ENCODE measurements around the gene BMERB1. TPM values are rescaled to one million over a fixed set of nuclear protein-coding genes. Genes with fewer than 3 reads are reported as not detected.
"Not testable (repeated sequence)": the region's sequence is repeated elsewhere in the genome, so short reads cannot be mapped to it uniquely, and the experiment has no call there.

Gene BMERB1
- total RNA-seq, 1 experiment from 2014 or later: 80.0 TPM

GRCh38 chr16:15404792-15405191, 29.6 kb upstream of the BMERB1 start:
- no peaks in the 10 kb centered on the region for H3K9me3 ChIP-seq (ENCODE audit: control insufficient read depth, insufficient read depth, low read depth, low read length)
- ChIA-PET CTCF (no interaction called here), POLR2A (no interaction called here)
- DNase-seq (ENCODE audit: low read depth, low spot score) (no peak), ATAC-seq (0 out of 2 replicates have a peak, but pooled peaks have one; percentile 20)
- no peaks in the 10 kb centered on the region for H3K36me3 ChIP-seq (ENCODE audit: control insufficient read depth, insufficient read depth, low read length)
- intact Hi-C loops (cut with micrococcal nuclease; ENCODE audit: unreplicated experiment): no loop called here
- no TSS peak for BruUV-seq (replicated peaks)
- no peaks in the 10 kb centered on the region for H3K27me3 ChIP-seq (ENCODE audit: control insufficient read depth, insufficient read depth, low read length)
- in situ Hi-C loops (cut with HindIII; ENCODE audit: low pct_unique_long_range_greater_than_20kb, low sequenced_read_pairs): no loop called here
- H3K27ac ChIP-seq (ENCODE audit: low read length): no peak overlapping the region
- TF ChIP-seq REST (IDR thresholded peaks at IDR 0.05; ENCODE audit: insufficient read depth in 1 of 2, low read depth in 2 of 2, low read length in 1 of 2): no peak
- no peak for TF ChIP-seq SIN3A (IDR thresholded peaks at IDR 0.05; ENCODE audit: borderline replicate concordance, insufficient read depth, low read depth, low read length)
- TF ChIP-seq CTCF (IDR thresholded peaks at IDR 0.05): no peak
- no peak for TF ChIP-seq TCF7L2 (IDR thresholded peaks at IDR 0.05; ENCODE audit: low read depth, low read length)
- H3K4me1 ChIP-seq (ENCODE audit: control insufficient read depth, insufficient read depth, low read length): no peaks in the 10 kb centered on the region
- H3K4me3 ChIP-seq (ENCODE audit: low read depth in 2 of 2, low read length in 2 of 2): no peak overlapping the region

GRCh38 chr16:15407756-15408155, 26.6 kb upstream of the BMERB1 start:
- in situ Hi-C loops (cut with HindIII; ENCODE audit: low pct_unique_long_range_greater_than_20kb, low sequenced_read_pairs); H3K27ac ChIP-seq (ENCODE audit: low read length); H3K36me3 ChIP-seq (ENCODE audit: control insufficient read depth, insufficient read depth, low read length); DNase-seq (ENCODE audit: low read depth, low spot score); ATAC-seq; H3K4me3 ChIP-seq (ENCODE audit: low read depth in 2 of 2, low read length in 2 of 2); POLR2A ChIA-PET; intact Hi-C loops (cut with micrococcal nuclease; ENCODE audit: unreplicated experiment); H3K27me3 ChIP-seq (ENCODE audit: control insufficient read depth, insufficient read depth, low read length); CTCF ChIA-PET; BruUV-seq (replicated peaks); H3K9me3 ChIP-seq (ENCODE audit: control insufficient read depth, insufficient read depth, low read depth, low read length); H3K4me1 ChIP-seq (ENCODE audit: control insufficient read depth, insufficient read depth, low read length): not testable (repeated sequence)

GRCh38 chr16:15409476-15409875, 24.9 kb upstream of the BMERB1 start:
- POLR2A ChIA-PET; ATAC-seq; H3K27me3 ChIP-seq (ENCODE audit: control insufficient read depth, insufficient read depth, low read length); H3K4me1 ChIP-seq (ENCODE audit: control insufficient read depth, insufficient read depth, low read length); H3K4me3 ChIP-seq (ENCODE audit: low read depth in 2 of 2, low read length in 2 of 2); BruUV-seq (replicated peaks); H3K9me3 ChIP-seq (ENCODE audit: control insufficient read depth, insufficient read depth, low read depth, low read length); CTCF ChIA-PET; H3K27ac ChIP-seq (ENCODE audit: low read length); H3K36me3 ChIP-seq (ENCODE audit: control insufficient read depth, insufficient read depth, low read length); DNase-seq (ENCODE audit: low read depth, low spot score); in situ Hi-C loops (cut with HindIII; ENCODE audit: low pct_unique_long_range_greater_than_20kb, low sequenced_read_pairs); intact Hi-C loops (cut with micrococcal nuclease; ENCODE audit: unreplicated experiment): not testable (repeated sequence)
